ENCODE results near the gene TSEN54. TPM values are rescaled to one million over a fixed set of nuclear protein-coding genes. Genes with fewer than 3 reads are reported as not detected.

Gene TSEN54
- total and polyA plus RNA-seq, 4 donors = 9.1 to 15.1 (median 12.3) TPM

- H3K36me3 ChIP-seq (ENCODE audit: control insufficient read depth in 4 of 4, insufficient read depth in 3 of 4, low read depth in 1 of 4, low read length in 3 of 4) = peaks cover 6 to 57% (median 28%) of the 10 kb centered on the region in 4 donors
Measured at GRCh38 chr17:75565066-75565465, 48.7 kb downstream of the TSEN54 start.

GRCh38 chr17:75565618-75566017 is 49.3 kb downstream of the TSEN54 start:
- no peaks in the 10 kb centered on the region for H3K9me3 ChIP-seq (ENCODE audit: control insufficient read depth in 4 of 4, low read length in 3 of 4)
- H3K27ac ChIP-seq (ENCODE audit: low read depth in 1 of 2, low read length in 2 of 2) = no peak overlapping the region
- H3K4me3 ChIP-seq (ENCODE audit: low read depth in 1 of 3, low read length in 3 of 3) = no peak overlapping the region
- no peak for TF ChIP-seq CTCF (IDR thresholded peaks at IDR 0.05; ENCODE audit: low read depth, low read length, missing input control)
- TF ChIP-seq NR2F2 (IDR thresholded peaks at IDR 0.05) = no peak
- TF ChIP-seq REST (IDR thresholded peaks at IDR 0.05) = no peak
- no peak for TF ChIP-seq HNF4A (conservative IDR thresholded peaks at IDR 0.05)
- no peak for TF ChIP-seq ZBTB33 (IDR thresholded peaks at IDR 0.05)
- H3K36me3 ChIP-seq (ENCODE audit: control insufficient read depth in 4 of 4, insufficient read depth in 3 of 4, low read depth in 1 of 4, low read length in 3 of 4) = peaks cover 10 to 59% (median 30%) of the 10 kb centered on the region in 4 donors
- peaks cover 2 to 14% (median 8%) of the 10 kb centered on the region in 4 donors for H3K4me1 ChIP-seq (ENCODE audit: control insufficient read depth in 4 of 4, insufficient read depth in 4 of 4, low read length in 3 of 4)
- 95% methylated on average over 6 of the region's 6 CpGs for WGBS
- no peaks in the 10 kb centered on the region for H3K27me3 ChIP-seq (ENCODE audit: control insufficient read depth in 4 of 4, insufficient read depth in 4 of 4, low read length in 3 of 4)
- no peak overlapping the region for H3K9ac ChIP-seq (ENCODE audit: low read depth in 1 of 2, low read length in 2 of 2)
- DNase-seq (ENCODE audit: low spot score) = no peak

More at GRCh38 chr17:75565066-75565465, 48.7 kb downstream of the TSEN54 start:
- H3K4me3 ChIP-seq (ENCODE audit: low read depth in 1 of 3, low read length in 3 of 3) = no peak overlapping the region
- TF ChIP-seq HNF4A (conservative IDR thresholded peaks at IDR 0.05) (no peak), FOXA1 (IDR thresholded peaks at IDR 0.05) (no peak), GABPA (IDR thresholded peaks at IDR 0.05 in 1 of 2, conservative IDR thresholded peaks at IDR 0.05 in 1 of 2) (no peak), REST (IDR thresholded peaks at IDR 0.05) (no peak), JUND (IDR thresholded peaks at IDR 0.05) (no peak), MAX (IDR thresholded peaks at IDR 0.05) (no peak), HNF4G (IDR thresholded peaks at IDR 0.05) (no peak)
- H3K9me3 ChIP-seq (ENCODE audit: control insufficient read depth in 4 of 4, low read length in 3 of 4) = no peaks in the 10 kb centered on the region
- no peak overlapping the region for H3K9ac ChIP-seq (ENCODE audit: low read depth in 1 of 2, low read length in 2 of 2)
- no peak overlapping the region for H3K27ac ChIP-seq (ENCODE audit: low read depth in 1 of 2, low read length in 2 of 2)
- 89% methylated on average over 7 of the region's 7 CpGs for WGBS
- peaks cover 3 to 16% (median 10%) of the 10 kb centered on the region in 4 donors for H3K4me1 ChIP-seq (ENCODE audit: control insufficient read depth in 4 of 4, insufficient read depth in 4 of 4, low read length in 3 of 4)
- DNase-seq (ENCODE audit: low spot score) = no peak
- no peaks in the 10 kb centered on the region for H3K27me3 ChIP-seq (ENCODE audit: control insufficient read depth in 4 of 4, insufficient read depth in 4 of 4, low read length in 3 of 4)
